ENCODE data around the gene TRABD2B. TPM values are rescaled to one million over a fixed set of nuclear protein-coding genes. Genes with fewer than 3 reads are reported as not detected.
A peak's percentile ranks its signal among the peaks of the same experiment; 100 is the strongest.

Gene TRABD2B
- total RNA-seq, 1 experiment from 2014 or later, result 2.0 TPM

- H3K27me3 ChIP-seq (ENCODE audit: control insufficient read depth, insufficient read depth, low read length), result no peaks in the 10 kb centered on the region; the same call in 1 of the 2 replicates
- H3K36me3 ChIP-seq (replicated peaks; ENCODE audit: control insufficient read depth, insufficient read depth, low read length), result no peaks in the 10 kb centered on the region
- H3K4me3 ChIP-seq (ENCODE audit: insufficient read depth, low read depth, low read length), result no peak overlapping the region
- DNase-seq, result no peak
These were observed 43.5 kb downstream of the TRABD2B start for GRCh38 chr1:47953661-47954060.

GRCh38 chr1:47951545-47952235 is 45.5 kb downstream of the TRABD2B start:
- no peak overlapping the region for H3K4me3 ChIP-seq (ENCODE audit: insufficient read depth, low read depth, low read length)
- H3K36me3 ChIP-seq (replicated peaks; ENCODE audit: control insufficient read depth, insufficient read depth, low read length), result no peaks in the 10 kb centered on the region
- peak; percentile 44 for DNase-seq
- no peaks in the 10 kb centered on the region; the same call in 1 of the 2 replicates for H3K27me3 ChIP-seq (ENCODE audit: control insufficient read depth, insufficient read depth, low read length)

- H3K4me3 ChIP-seq (ENCODE audit: insufficient read depth, low read depth, low read length), result no peak overlapping the region
- H3K36me3 ChIP-seq (replicated peaks; ENCODE audit: control insufficient read depth, insufficient read depth, low read length), result no peaks in the 10 kb centered on the region
- no peak for DNase-seq
- no peaks in the 10 kb centered on the region; the same call in 1 of the 2 replicates for H3K27me3 ChIP-seq (ENCODE audit: control insufficient read depth, insufficient read depth, low read length)
These were observed 46.2 kb downstream of the TRABD2B start for GRCh38 chr1:47951026-47951425.

- H3K4me3 ChIP-seq (ENCODE audit: insufficient read depth, low read depth, low read length), result no peak overlapping the region
- no peaks in the 10 kb centered on the region; the same call in 1 of the 2 replicates for H3K27me3 ChIP-seq (ENCODE audit: control insufficient read depth, insufficient read depth, low read length)
- DNase-seq, result no peak
- H3K36me3 ChIP-seq (replicated peaks; ENCODE audit: control insufficient read depth, insufficient read depth, low read length), result no peaks in the 10 kb centered on the region
These were observed 46.7 kb downstream of the TRABD2B start for GRCh38 chr1:47950471-47950870.

- DNase-seq, result peak; percentile 74
- no peaks in the 10 kb centered on the region; the same call in 1 of the 2 replicates for H3K27me3 ChIP-seq (ENCODE audit: control insufficient read depth, insufficient read depth, low read length)
- no peak overlapping the region for H3K4me3 ChIP-seq (ENCODE audit: insufficient read depth, low read depth, low read length)
- no peaks in the 10 kb centered on the region for H3K36me3 ChIP-seq (replicated peaks; ENCODE audit: control insufficient read depth, insufficient read depth, low read length)
These were observed 49.1 kb downstream of the TRABD2B start for GRCh38 chr1:47948126-47948525.

GRCh38 chr1:47947531-47947930 is 49.7 kb downstream of the TRABD2B start:
- no peak overlapping the region for H3K4me3 ChIP-seq (ENCODE audit: insufficient read depth, low read depth, low read length)
- DNase-seq, result no peak
- no peaks in the 10 kb centered on the region for H3K36me3 ChIP-seq (replicated peaks; ENCODE audit: control insufficient read depth, insufficient read depth, low read length)
- H3K27me3 ChIP-seq (ENCODE audit: control insufficient read depth, insufficient read depth, low read length), result no peaks in the 10 kb centered on the region; the same call in 1 of the 2 replicates

GRCh38 chr1:47944561-47944960 is 52.6 kb downstream of the TRABD2B start:
- H3K4me3 ChIP-seq (ENCODE audit: insufficient read depth, low read depth, low read length), result no peak overlapping the region
- no peaks in the 10 kb centered on the region; the same call in 1 of the 2 replicates for H3K27me3 ChIP-seq (ENCODE audit: control insufficient read depth, insufficient read depth, low read length)

GRCh38 chr1:47942240-47942629 is 55.0 kb downstream of the TRABD2B start:
- H3K27me3 ChIP-seq (ENCODE audit: control insufficient read depth, insufficient read depth, low read length), result no peaks in the 10 kb centered on the region
- no peaks in the 10 kb centered on the region for H3K36me3 ChIP-seq (replicated peaks; ENCODE audit: control insufficient read depth, insufficient read depth, low read length)
- DNase-seq, result no peak
- H3K4me3 ChIP-seq (ENCODE audit: insufficient read depth, low read depth, low read length), result no peak overlapping the region

More at GRCh38 chr1:47944561-47944960, 52.6 kb downstream of the TRABD2B start:
- H3K36me3 ChIP-seq (replicated peaks; ENCODE audit: control insufficient read depth, insufficient read depth, low read length), result no peaks in the 10 kb centered on the region
- no peak for DNase-seq

GRCh38 chr1:47941609-47942239 is 55.5 kb downstream of the TRABD2B start:
- DNase-seq, result no peak
- no peak overlapping the region for H3K4me3 ChIP-seq (ENCODE audit: insufficient read depth, low read depth, low read length)
- H3K27me3 ChIP-seq (ENCODE audit: control insufficient read depth, insufficient read depth, low read length), result no peaks in the 10 kb centered on the region
- no peaks in the 10 kb centered on the region for H3K36me3 ChIP-seq (replicated peaks; ENCODE audit: control insufficient read depth, insufficient read depth, low read length)

- DNase-seq, result no peak
These were observed 56.4 kb downstream of the TRABD2B start for GRCh38 chr1:47940779-47941178.

GRCh38 chr1:47940326-47940725 is 56.9 kb downstream of the TRABD2B start:
- DNase-seq, result no peak
- Histone ChIP-seq H3K36me3 (replicated peaks; ENCODE audit: control insufficient read depth, insufficient read depth, low read length) (no peaks in the 10 kb centered on the region), H3K27me3 (ENCODE audit: control insufficient read depth, insufficient read depth, low read length) (no peaks in the 10 kb centered on the region), H3K4me3 (ENCODE audit: insufficient read depth, low read depth, low read length) (no peak overlapping the region)

More at GRCh38 chr1:47940779-47941178, 56.4 kb downstream of the TRABD2B start:
- Histone ChIP-seq H3K4me3 (ENCODE audit: insufficient read depth, low read depth, low read length) (no peak overlapping the region), H3K36me3 (replicated peaks; ENCODE audit: control insufficient read depth, insufficient read depth, low read length) (no peaks in the 10 kb centered on the region), H3K27me3 (ENCODE audit: control insufficient read depth, insufficient read depth, low read length) (no peaks in the 10 kb centered on the region)

- Histone ChIP-seq H3K4me3 (ENCODE audit: insufficient read depth, low read depth, low read length) (no peak overlapping the region), H3K36me3 (replicated peaks; ENCODE audit: control insufficient read depth, insufficient read depth, low read length) (no peaks in the 10 kb centered on the region), H3K27me3 (ENCODE audit: control insufficient read depth, insufficient read depth, low read length) (no peaks in the 10 kb centered on the region)
- no peak for DNase-seq
These were observed 58.7 kb downstream of the TRABD2B start for GRCh38 chr1:47938520-47938919.

- DNase-seq, result no peak
- Histone ChIP-seq H3K36me3 (replicated peaks; ENCODE audit: control insufficient read depth, insufficient read depth, low read length) (no peaks in the 10 kb centered on the region), H3K27me3 (ENCODE audit: control insufficient read depth, insufficient read depth, low read length) (no peaks in the 10 kb centered on the region), H3K4me3 (ENCODE audit: insufficient read depth, low read depth, low read length) (no peak overlapping the region)
These were observed 59.5 kb downstream of the TRABD2B start for GRCh38 chr1:47937586-47938254.

- Histone ChIP-seq H3K36me3 (replicated peaks; ENCODE audit: control insufficient read depth, insufficient read depth, low read length) (no peaks in the 10 kb centered on the region), H3K4me3 (ENCODE audit: insufficient read depth, low read depth, low read length) (no peak overlapping the region)
These were observed 60.2 kb downstream of the TRABD2B start for GRCh38 chr1:47936916-47937551.

More at GRCh38 chr1:47936916-47937551, 60.2 kb downstream of the TRABD2B start:
- no peaks in the 10 kb centered on the region for H3K27me3 ChIP-seq (ENCODE audit: control insufficient read depth, insufficient read depth, low read length)
- no peak for DNase-seq

All from H7 (cell line).